ENCODE measurements around the gene S100A10.

DNA sequence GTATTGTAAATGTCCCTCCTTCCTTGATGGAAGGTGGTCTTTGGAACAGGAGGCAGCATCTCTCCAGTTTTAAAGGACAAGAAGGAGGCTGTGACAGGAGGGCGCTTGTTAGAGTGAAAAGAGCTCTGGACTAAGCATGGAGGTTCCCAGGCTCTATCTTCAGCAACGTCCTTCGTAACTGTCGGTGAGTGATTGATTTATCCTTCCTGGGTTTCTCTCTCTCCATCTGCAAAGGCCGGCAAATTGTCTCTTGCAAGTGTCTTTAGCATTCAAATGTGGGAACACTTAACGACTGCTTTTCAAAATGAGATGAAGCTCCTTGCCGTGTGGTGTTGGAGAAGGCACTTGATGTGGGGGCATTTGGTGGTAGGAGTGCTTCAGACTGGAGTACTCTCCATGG lies 27.9 kb upstream of the S100A10 start:
- TF ChIP-seq EZH2phosphoT487 (conservative IDR thresholded peaks at IDR 0.05; ENCODE audit: low read length): no peak
- TF ChIP-seq, protein P1, sequence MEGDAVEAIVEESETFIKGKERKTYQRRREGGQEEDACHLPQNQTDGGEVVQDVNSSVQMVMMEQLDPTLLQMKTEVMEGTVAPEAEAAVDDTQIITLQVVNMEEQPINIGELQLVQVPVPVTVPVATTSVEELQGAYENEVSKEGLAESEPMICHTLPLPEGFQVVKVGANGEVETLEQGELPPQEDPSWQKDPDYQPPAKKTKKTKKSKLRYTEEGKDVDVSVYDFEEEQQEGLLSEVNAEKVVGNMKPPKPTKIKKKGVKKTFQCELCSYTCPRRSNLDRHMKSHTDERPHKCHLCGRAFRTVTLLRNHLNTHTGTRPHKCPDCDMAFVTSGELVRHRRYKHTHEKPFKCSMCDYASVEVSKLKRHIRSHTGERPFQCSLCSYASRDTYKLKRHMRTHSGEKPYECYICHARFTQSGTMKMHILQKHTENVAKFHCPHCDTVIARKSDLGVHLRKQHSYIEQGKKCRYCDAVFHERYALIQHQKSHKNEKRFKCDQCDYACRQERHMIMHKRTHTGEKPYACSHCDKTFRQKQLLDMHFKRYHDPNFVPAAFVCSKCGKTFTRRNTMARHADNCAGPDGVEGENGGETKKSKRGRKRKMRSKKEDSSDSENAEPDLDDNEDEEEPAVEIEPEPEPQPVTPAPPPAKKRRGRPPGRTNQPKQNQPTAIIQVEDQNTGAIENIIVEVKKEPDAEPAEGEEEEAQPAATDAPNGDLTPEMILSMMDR (IDR thresholded peaks at IDR 0.05; ENCODE audit: insufficient read depth, low read length, poor library complexity, severe bottlenecking): no peak
